Left hindlimb (tissue), 1 donor: ENCODE measurements around the gene ZNF700.
"Not testable (repeated sequence)": the region's sequence is repeated elsewhere in the genome, so short reads cannot be mapped to it uniquely, and the experiment has no call there.

Source experiments
- DNase-seq: peaks from one replicate; pipeline ENCODE4 v3.0.0-alpha.2; 2018

ZNF700 gene

GRCh38 chr19:11991921-11992320 is 67.0 kb downstream of the ZNF700 start:
- not testable (repeated sequence) for DNase-seq

GRCh38 chr19:11995174-11995573 is 70.3 kb downstream of the ZNF700 start:
- no peak for DNase-seq
